Right atrium auricular region (tissue), 2 donors: Measurements from ENCODE around the gene SEC24C. TPM values are rescaled to one million over a fixed set of nuclear protein-coding genes. Genes with fewer than 3 reads are reported as not detected.

Source experiments
- DNase-seq: peaks from one replicate; pipeline ENCODE4 v3.0.0-alpha.2; 2019; ENCODE audit warnings: low spot score
- H3K27ac ChIP-seq, 2 donors: fragments of 200-600 bp; sonication (generic); 1 replicate in 1 of 2; 2 replicates in 1 of 2; pipeline ENCODE4 v1.5.1; 2016 to 2019
- H3K27me3 ChIP-seq, 2 donors: fragments of 200-600 bp; sonication (generic); one replicate each; pipeline versions ENCODE4 v1.5.1 to v1.6.0; 2017 to 2019
- H3K36me3 ChIP-seq: fragments of 200-600 bp; sonication (generic); one replicate; pipeline ENCODE4 v1.5.1; 2016
- H3K4me1 ChIP-seq, 2 donors: fragments of 200-600 bp; sonication (generic); one replicate each; pipeline versions ENCODE4 v1.5.1 to v1.6.0; 2017 to 2019
- H3K4me3 ChIP-seq, 2 donors: fragments of 200-600 bp; sonication (generic); 1 replicate in 1 of 2; 2 replicates in 1 of 2; pipeline ENCODE4 v1.5.1; 2017 to 2019; ENCODE audit warnings: mild to moderate bottlenecking in 1 of 2, moderate library complexity in 1 of 2
- H3K9me3 ChIP-seq, 2 donors: fragments of 200-600 bp; sonication (generic); one replicate each; pipeline ENCODE4 v1.5.1; 2019
- CTCF ChIP-seq, 2 donors: fragments of 200-600 bp; sonication (generic); IDR thresholded peaks; one replicate each; pipeline ENCODE4 v1.5.1; 2019; ENCODE audit warnings: antibody characterized with exemption in 2 of 2
- total RNA-seq, 2 donors: library from RNA; depleted of rRNA; stranded (reverse); fragments of >200 nt; gene quantifications; one replicate each; pipeline ENCODE4 v1.1.0, GENCODE V29; 2016

The SEC24C gene
- total RNA-seq, 2 donors from 2014 or later, result 38.5 to 51.8 TPM

- Histone ChIP-seq H3K27ac (peak overlapping the region; percentile 87 to 90), H3K4me3 (peak overlapping the region; percentile 73 to 79), H3K9me3 (no peaks in the 10 kb centered on the region), H3K4me1 (peaks cover 0 to 34% of the 10 kb centered on the region in 2 donors), H3K36me3 (peaks cover 19% of the 10 kb centered on the region), H3K27me3 (no peaks in the 10 kb centered on the region)
- TF ChIP-seq CTCF (IDR thresholded peaks at IDR 0.05), result no peak
- DNase-seq, result no peak
These were observed 36.8 kb downstream of the SEC24C start for GRCh38 chr10:73780966-73781365.

GRCh38 chr10:73781548-73781878, 37.3 kb downstream of the SEC24C start:
- TF ChIP-seq CTCF (IDR thresholded peaks at IDR 0.05), result no peak
- H3K9me3 ChIP-seq, result no peaks in the 10 kb centered on the region
- H3K4me3 ChIP-seq, result peak overlapping the region; percentile 73 to 79
- peaks cover 14% of the 10 kb centered on the region for H3K36me3 ChIP-seq
- H3K27me3 ChIP-seq, result no peaks in the 10 kb centered on the region
- peaks cover 0 to 36% of the 10 kb centered on the region in 2 donors for H3K4me1 ChIP-seq
- DNase-seq, result no peak
- peak overlapping the region; percentile 87 to 90 for H3K27ac ChIP-seq

DNA sequence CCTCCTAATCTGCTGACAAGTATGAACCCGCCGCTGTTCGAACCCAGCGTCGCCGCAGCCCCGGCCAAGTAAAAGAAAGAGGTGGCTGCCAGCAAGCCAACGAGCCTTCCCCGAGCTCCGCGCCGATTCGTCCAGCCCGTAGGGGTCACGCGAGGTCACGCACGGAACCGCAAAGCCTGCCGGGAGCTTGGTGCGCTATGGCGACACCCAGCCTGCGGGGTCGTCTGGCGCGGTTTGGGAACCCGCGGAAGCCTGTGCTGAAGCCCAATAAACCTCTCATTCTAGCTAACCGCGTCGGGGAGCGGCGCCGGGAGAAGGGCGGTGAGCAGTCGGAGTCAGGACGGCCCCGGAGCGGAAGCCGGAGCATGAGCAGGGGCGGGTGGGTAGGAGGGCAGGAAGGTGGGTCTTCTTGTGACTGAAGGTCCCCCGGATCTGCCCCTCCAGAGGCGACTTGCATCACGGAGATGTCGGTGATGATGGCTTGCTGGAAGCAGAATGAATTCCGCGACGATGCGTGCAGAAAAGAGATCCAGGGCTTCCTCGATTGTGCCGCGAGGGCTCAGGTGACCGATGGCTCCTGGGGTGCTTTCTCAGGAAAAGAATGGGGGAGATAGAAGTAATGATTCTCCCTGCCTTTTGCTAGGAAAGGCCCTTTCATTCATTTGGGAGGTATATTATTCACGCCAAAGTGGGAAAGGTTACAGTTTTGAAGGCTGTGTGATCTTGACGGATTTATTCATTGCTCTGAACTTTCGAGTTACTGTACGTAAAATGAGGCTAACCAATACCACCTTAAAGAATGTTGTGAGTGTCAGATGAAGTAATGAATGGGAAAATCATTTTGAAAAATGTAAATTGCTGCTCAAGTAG, 37.9 kb downstream of the SEC24C start, which contains the start of gene CHCHD1:
CHCHD1 (plus strand) TSS at position 170 of the 870 bp plus-strand sequence; CDS start at position 198, 28 bp downstream.
- H3K36me3 ChIP-seq, result peaks cover 10% of the 10 kb centered on the region
- DNase-seq, result peak; percentile 94
- no peaks in the 10 kb centered on the region for H3K9me3 ChIP-seq
- no peak for TF ChIP-seq CTCF (IDR thresholded peaks at IDR 0.05)
- peak within 1 kb of the TSS; percentile 87 to 90 for H3K27ac ChIP-seq
- H3K4me3 ChIP-seq, result peak within 1 kb of the TSS; percentile 73 to 79
- H3K4me1 ChIP-seq, result peaks cover 0 to 42% of the 10 kb centered on the region in 2 donors
- H3K27me3 ChIP-seq, result no peaks in the 10 kb centered on the region

GRCh38 chr10:73782749-73783085, 38.5 kb downstream of the SEC24C start:
- Histone ChIP-seq H3K9me3 (no peaks in the 10 kb centered on the region), H3K27ac (peak overlapping the region; percentile 87 to 90), H3K36me3 (peaks cover 10% of the 10 kb centered on the region), H3K27me3 (no peaks in the 10 kb centered on the region), H3K4me1 (peaks cover 0 to 48% of the 10 kb centered on the region in 2 donors), H3K4me3 (peak overlapping the region; percentile 73 to 79)
- TF ChIP-seq CTCF (IDR thresholded peaks at IDR 0.05), result no peak
- DNase-seq, result no peak

DNA sequence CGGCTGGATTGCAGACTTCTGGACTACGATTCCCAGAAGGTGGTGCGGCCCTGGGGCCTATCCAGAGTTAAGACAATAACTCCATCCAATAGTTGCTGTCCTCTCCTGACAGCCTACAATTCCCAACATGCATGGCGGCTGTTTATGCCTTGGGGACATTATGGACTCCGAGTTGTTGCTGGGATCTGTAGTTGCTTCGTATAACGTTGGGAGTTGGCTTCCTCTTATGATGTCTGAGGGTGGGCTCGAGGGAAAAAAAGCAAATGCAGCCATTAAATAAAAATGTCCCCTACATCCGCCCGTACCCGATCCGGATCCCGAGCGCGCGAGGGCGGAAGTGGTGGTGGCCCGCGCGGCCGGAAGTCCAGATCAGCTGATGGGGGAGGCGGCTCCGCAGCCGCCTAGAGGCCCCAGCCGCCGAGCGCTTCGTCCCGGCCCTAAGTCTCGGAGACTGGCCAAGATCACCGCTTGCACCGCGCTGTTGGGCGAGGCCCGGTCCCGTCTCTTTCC, 41.1 kb downstream of the SEC24C start, which contains the start of gene ZSWIM8:
ZSWIM8 (plus strand) TSS at position 396 of the 510 bp plus-strand sequence. CDS start 273 bp downstream, outside the sequence.
- no peak for TF ChIP-seq CTCF (IDR thresholded peaks at IDR 0.05)
- peaks cover 0 to 54% of the 10 kb centered on the region in 2 donors for H3K4me1 ChIP-seq
- peaks cover 15% of the 10 kb centered on the region for H3K36me3 ChIP-seq
- peak; percentile 89 for DNase-seq
- no peaks in the 10 kb centered on the region for H3K9me3 ChIP-seq
- H3K27ac ChIP-seq, result peak within 1 kb of the TSS; percentile 90 to 91
- peak within 1 kb of the TSS; percentile 84 to 96 for H3K4me3 ChIP-seq
- no peaks in the 10 kb centered on the region for H3K27me3 ChIP-seq
